GM12878 (cell line): ENCODE measurements around the gene PLCG2. TPM values are rescaled to one million over a fixed set of nuclear protein-coding genes. Genes with fewer than 3 reads are reported as not detected.

Experiments
- BCL3 ChIP-seq: IDR thresholded peaks from 2 replicates; pipeline ENCODE4 v1.6.1; 2011; ENCODE audit warnings: borderline replicate concordance, low read depth, mild to moderate bottlenecking, moderate library complexity, low read length; ENCODE audit not compliant: insufficient read depth, poor library complexity, severe bottlenecking
- CHD1 ChIP-seq: IDR thresholded peaks from 2 replicates; pipeline ENCODE4 v1.6.1; 2012; ENCODE audit warnings: low read depth, low read length, improper control_type of control experiment
- CUX1 ChIP-seq: IDR thresholded peaks from 2 replicates; pipeline ENCODE4 v1.6.1; 2012; ENCODE audit warnings: improper control_type of control experiment, low read depth, low read length; ENCODE audit not compliant: insufficient replicate concordance
- E2F8 ChIP-seq: fragments of 450-650 bp; IDR thresholded peaks from 2 replicates; pipeline ENCODE4 v1.6.1; 2018; ENCODE audit warnings: mild to moderate bottlenecking, low read depth, moderate library complexity; ENCODE audit not compliant: partially characterized antibody
- E4F1 ChIP-seq: fragments of 450-650 bp; IDR thresholded peaks from 2 replicates; pipeline ENCODE4 v1.6.1; 2018; ENCODE audit warnings: borderline replicate concordance, mild to moderate bottlenecking; ENCODE audit not compliant: partially characterized antibody
- EED ChIP-seq: sonication (generic); IDR thresholded peaks from 2 replicates; pipeline ENCODE4 v1.6.1; 2016; ENCODE audit warnings: antibody characterized with exemption, low read depth
- IRF4 ChIP-seq: IDR thresholded peaks from 2 replicates; pipeline ENCODE4 v1.6.1; 2011; ENCODE audit warnings: low read depth, low read length
- MTA2 ChIP-seq: fragments of 450-650 bp; IDR thresholded peaks from 2 replicates; pipeline ENCODE4 v1.6.1; 2016; ENCODE audit warnings: low read depth, mild to moderate bottlenecking, moderate library complexity
- NR2C1 ChIP-seq: fragments of 450-650 bp; IDR thresholded peaks from 2 replicates; pipeline ENCODE4 v1.6.1; 2017; ENCODE audit warnings: antibody characterized with exemption, mild to moderate bottlenecking, moderate library complexity
- NR2F1 ChIP-seq: fragments of 450-650 bp; conservative IDR thresholded peaks from 2 replicates; pipeline ENCODE4 v1.6.1; 2017; ENCODE audit warnings: mild to moderate bottlenecking
- POU2F2 ChIP-seq: IDR thresholded peaks from 3 replicates; pipeline ENCODE4 v1.6.1; 2011; ENCODE audit warnings: low read depth, mild to moderate bottlenecking, low read length, borderline replicate concordance
- RB1 ChIP-seq: fragments of 450-650 bp; formaldehyde crosslinking; IDR thresholded peaks from 2 replicates; pipeline ENCODE4 v1.6.1; 2017; ENCODE audit warnings: mild to moderate bottlenecking, borderline replicate concordance
- RELB ChIP-seq: fragments of 450-650 bp; IDR thresholded peaks from 2 replicates; pipeline ENCODE4 v1.6.1; 2017; ENCODE audit warnings: low read depth, mild to moderate bottlenecking, moderate library complexity
- SREBF1 ChIP-seq: IDR thresholded peaks from 2 replicates; pipeline ENCODE4 v1.6.1; 2012; ENCODE audit warnings: mild to moderate bottlenecking, low read length
- TBL1XR1 ChIP-seq: IDR thresholded peaks from 2 replicates; pipeline ENCODE4 v1.6.1; 2012; ENCODE audit warnings: low read depth, low read length, improper control_type of control experiment
- polyA plus RNA-seq, 11 experiments: library from polyadenylated mRNA; depleted of rRNA in 4 of 11; unstranded in 6 of 11; stranded (reverse) in 5 of 11; fragments of >200 nt; fragmentation: Nextera tagmentation in 4 of 11; fragmentation: Illumina TruSeq in 1 of 11; extraction: Ambion mirVana in 4 of 11; extraction: Trizol in 1 of 11; gene quantifications; 1 replicate in 1 of 11; 2 replicates in 10 of 11; pipeline versions ENCODE4 v1.2.1 to v1.2.3, GENCODE V29; 2011 to 2016; ENCODE audit warnings: inconsistent platforms in 2 of 11, missing spikeins in 2 of 11, low read depth in 1 of 11
- total RNA-seq, 4 experiments: library from RNA; depleted of rRNA in 3 of 4; stranded (reverse); fragments of >200 nt in 3 of 4; fragmentation: Illumina TruSeq in 1 of 4; extraction: Trizol in 1 of 4; gene quantifications; 2 replicates each; pipeline versions ENCODE4 v1.2.1 to v1.2.3, GENCODE V29; 2013 to 2021

PLCG2 gene
- total and polyA plus RNA-seq, 10 of the 15 experiments (the other 5 are each of a cell fraction or from before 2014, with no cell fraction given) = 47.6 to 256 (median 149) TPM

GRCh38 chr16:81798311-81799137, 19.4 kb downstream of the PLCG2 start (continued):
- TF ChIP-seq RELB (peak; percentile 88), BCL3 (peak; percentile 93), RB1 (no peak; the same call in 1 of the 2 replicates), E2F8 (no peak), TBL1XR1 (peak; percentile 81), IRF4 (peak; percentile 90), CHD1 (no peak), NR2C1 (no peak), EED (peak; percentile 98), CUX1 (peak; percentile 75), SREBF1 (no peak), E4F1 (no peak), POU2F2 (peak; percentile 72), NR2F1 (peak; percentile 71), MTA2 (peak; percentile 88)
